Stimulated activated CD8-positive, alpha-beta memory T cell treated with anti-CD3 and anti-CD28 coated beads, Interleukin-2, amount 100 ng/mL, for 48 hours (primary cell): ENCODE data around the gene SLC39A12.
"Not testable (repeated sequence)": the region's sequence is repeated elsewhere in the genome, so short reads cannot be mapped to it uniquely, and the experiment has no call there.

Experiments
- DNase-seq, 2 donors: peaks; one replicate each; pipeline ENCODE4 v3.0.0-alpha.2; 2020; ENCODE audit warnings: low read depth in 2 of 2

The SLC39A12 gene

GRCh38 chr10:17951868-17952371 is at the start of gene SLC39A12:
Gene SLC39A12, plus strand, starts transcription at chr10:17951918. Its CDS starts 1,359 bp downstream, at chr10:17953277.
- no peak for DNase-seq

DNA sequence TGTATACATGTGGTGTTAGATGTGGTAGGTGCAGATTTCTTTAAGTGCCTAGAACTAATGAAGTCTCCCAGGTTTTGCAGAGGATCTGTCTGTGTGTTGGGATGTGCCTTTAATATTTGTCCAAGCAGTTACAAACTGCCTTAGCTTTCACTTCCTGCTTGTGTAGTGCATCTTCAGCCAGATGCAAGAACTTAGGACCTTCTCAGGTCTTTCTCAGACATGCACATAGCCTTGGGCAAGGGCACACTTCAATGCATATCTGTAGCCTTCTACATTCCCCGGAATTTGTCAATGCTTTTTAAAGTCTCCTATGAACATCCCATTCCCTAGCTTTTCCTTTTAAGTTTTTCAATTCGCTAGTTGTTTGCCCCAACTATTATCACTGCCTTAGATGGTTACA is 47.2 kb upstream of the SLC39A12 start:
- no peak for DNase-seq

DNA sequence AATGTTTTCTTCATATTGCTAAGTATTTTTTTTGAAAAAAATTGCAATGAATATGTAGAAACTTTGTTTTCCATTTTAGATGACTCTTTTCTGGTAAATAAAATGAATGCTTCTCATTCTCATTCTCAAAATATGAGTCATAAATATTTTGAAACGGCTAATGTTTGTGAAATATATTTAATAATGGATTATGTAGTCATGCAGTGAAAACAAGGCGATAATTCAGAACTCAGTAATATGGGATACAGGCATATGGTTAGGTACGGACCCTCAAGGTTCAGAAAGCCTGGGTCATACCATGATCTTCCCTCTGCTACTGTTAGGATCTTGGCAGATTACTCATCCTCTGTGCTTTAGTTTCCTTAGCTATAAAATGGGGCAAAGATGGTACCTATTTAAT is 46.2 kb upstream of the SLC39A12 start:
- DNase-seq: no peak

DNA sequence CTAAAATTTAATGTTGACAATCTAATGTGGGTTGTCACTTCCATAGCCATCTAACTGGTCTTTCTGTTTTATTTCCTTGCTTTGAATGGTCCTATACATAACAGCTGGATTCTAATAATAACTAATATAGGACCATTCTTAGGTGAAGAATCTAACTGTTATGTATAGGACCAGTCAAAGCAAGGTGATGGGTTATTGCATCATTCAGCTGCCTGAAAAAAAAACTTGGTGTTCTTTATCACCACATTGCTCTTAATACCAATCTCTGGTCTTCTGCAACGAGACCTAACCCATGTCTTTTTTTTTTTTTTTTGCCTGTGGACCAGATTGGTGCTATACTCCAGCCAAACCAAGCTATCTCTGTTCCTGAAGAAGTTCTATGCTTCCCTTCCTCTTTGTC is 45.7 kb upstream of the SLC39A12 start:
- DNase-seq: no peak

DNA sequence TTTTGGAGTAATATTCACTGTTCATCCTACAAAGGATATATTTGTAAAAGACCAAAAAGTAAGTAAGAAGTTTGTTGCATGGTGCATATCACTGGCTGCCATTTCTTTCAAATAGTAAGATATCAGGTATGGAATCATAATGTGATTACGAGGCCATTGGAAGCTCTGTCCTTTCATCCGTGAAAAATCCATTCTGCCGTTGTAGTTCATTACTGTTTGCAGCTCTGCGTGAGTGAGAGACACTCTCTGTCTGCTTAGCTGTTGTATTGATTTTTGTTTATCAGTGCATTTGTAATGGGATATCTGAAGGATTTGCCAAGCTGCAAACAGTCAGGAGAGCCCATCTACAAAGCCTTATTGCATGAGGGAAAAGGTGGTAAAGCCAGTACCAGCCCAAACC is 44.1 kb upstream of the SLC39A12 start:
- DNase-seq: no peak

DNA sequence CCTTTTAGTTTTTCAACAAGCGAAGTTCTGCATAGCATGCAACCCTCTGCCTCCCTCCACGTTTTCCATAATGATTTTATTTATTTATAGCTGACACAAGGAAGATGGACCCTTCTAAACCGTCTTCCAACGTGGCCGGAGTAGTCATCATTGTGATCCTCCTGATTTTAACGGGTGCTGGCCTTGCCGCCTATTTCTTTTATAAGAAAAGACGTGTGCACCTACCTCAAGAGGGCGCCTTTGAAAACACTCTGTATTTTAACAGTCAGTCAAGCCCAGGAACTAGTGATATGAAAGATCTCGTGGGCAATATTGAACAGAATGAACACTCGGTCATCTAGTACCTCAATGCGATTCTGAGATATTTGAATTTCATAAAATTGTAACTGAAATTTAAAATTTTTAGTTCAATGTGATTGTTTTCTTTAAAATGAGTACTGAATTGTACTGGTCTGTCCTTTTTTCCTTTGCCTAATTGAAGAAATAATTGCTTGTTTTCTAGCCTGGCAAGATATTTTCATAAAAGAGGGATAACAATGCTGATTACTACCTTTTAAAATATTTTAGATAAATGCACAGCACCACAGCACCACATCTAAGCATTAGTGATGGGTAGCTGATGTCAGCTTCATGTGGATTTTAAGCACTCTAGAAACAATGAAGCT is 41.5 kb upstream of the SLC39A12 start:
- DNase-seq: no peak

DNA sequence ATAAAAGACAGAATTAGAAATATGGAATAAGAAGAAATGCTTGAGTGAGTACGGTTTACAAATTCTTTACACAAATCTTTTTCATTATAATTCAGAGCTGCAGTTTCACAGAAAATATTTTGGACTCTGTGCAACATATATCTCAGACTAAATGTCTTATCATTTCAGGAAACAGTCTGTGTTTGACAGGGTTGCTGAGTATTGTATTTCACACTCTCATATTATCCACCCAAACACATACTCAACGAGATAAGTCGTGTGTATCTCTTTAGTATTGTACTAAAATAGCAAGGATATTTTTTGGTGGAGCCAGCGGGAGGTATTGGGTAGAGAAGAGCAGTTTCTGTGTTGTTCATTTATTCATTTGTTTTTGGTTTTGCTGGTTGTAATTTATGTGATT is 39.0 kb upstream of the SLC39A12 start:
- no peak for DNase-seq

GRCh38 chr10:17913604-17914003 is 38.1 kb upstream of the SLC39A12 start:
- no peak for DNase-seq

GRCh38 chr10:17914169-17915045 is 37.3 kb upstream of the SLC39A12 start:
- no peak for DNase-seq

DNA sequence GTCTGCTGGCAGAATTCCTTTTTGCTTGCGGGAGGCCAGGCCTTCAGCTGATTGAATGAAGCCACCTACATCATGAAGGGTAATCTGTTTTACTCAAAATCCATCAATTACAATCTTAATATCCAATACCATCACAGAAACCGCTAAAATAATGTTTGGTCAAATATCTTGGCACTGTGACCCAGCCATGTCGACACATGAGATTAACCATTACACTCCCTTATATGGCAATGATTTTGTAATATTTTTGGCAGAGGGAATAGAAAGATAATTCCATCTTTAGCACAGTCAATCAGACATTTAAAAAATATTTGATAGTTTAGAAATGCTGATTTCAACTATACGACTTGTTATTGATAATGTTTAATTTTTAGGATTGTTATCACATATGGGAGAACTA is 36.5 kb upstream of the SLC39A12 start:
- no peak for DNase-seq

- DNase-seq: no peak
These were observed 33.4 kb upstream of the SLC39A12 start for GRCh38 chr10:17918187-17918903.

- DNase-seq: no peak
These were observed 30.3 kb upstream of the SLC39A12 start for GRCh38 chr10:17921378-17921777.

- no peak for DNase-seq
These were observed 28.0 kb upstream of the SLC39A12 start for GRCh38 chr10:17923728-17924127.

GRCh38 chr10:17943033-17943745 is 8.5 kb upstream of the SLC39A12 start:
- no peak for DNase-seq

DNA sequence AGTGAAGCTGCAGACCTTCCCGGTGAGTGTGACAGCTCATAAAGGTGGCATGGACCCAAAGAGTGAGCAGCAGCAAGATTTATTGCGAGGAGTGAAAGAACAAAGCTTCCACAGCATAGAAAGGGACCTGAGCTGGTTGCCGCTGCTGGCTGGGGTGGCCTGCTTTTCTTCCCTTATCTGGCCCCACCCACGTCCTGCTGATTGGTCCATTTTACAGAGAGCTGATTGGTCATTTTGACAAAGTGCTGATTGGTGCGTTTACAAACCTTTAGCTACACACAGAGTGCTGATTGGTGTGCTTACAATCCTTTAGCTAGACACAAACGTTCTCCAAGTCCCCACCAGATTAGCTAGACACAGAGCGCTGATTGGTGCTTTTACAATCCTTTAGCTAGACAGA is 1.4 kb upstream of the SLC39A12 start:
- DNase-seq: not testable (repeated sequence)

- DNase-seq: no peak
These were observed 992 bp upstream of the SLC39A12 start for GRCh38 chr10:17950726-17951125.

DNA sequence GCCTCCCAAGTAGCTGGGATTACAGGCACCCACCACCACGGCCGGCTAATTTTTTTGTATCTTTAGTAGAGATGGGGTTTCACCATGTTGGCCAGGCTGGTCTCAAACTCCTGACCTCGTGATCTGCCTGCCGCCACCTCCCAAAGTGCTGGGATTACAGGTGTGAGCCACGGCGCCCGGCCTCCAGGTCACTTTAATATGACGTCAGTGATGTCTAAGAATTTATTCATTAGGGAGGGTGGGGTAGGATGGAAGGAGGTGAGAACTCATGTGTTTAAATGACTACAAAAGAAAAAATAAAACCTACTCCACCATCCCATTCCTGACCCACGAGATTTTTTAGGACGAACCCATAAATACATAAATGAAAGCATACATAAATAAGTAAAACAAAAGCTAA is 2.7 kb downstream of the SLC39A12 start:
- DNase-seq: not testable (repeated sequence)

- no peak for DNase-seq
These were observed 3.1 kb downstream of the SLC39A12 start for GRCh38 chr10:17954861-17955260.

DNA sequence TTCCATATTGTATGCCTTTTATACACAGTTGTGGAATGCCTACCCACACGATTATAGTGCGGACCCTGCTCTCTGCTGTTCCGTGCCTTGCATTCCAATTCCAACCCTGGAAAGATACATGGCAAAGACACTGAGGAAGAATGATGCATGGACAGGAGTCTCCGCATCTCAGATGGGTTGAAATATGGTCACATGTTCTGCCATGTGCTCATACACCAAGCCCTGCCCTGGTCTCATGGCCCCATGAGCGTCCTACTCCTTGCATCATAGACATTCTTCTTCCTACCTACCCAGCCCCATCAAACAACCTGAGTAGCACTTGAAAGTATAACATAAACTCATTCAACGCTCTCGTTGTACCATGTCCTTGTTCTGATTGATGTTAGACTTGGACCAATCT is 6.3 kb downstream of the SLC39A12 start:
- DNase-seq: no peak

DNA sequence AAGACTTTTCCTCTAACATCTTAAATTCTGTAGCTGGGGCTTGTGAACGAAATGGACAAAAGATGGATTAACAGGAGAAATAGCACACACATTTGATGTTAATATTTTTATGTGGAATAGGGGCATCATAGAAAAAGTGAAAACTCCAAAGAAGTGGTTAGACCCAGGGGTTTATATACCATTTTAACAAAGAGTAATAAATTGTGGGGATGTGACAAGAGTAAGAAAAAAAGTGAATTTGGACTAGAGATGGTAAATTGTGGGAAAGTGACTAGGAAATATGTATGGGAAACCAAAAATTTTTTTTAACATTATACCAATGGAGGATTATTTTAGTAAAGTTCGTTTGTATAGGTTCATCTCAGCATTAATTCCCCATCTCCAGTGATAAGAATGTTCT is 8.2 kb downstream of the SLC39A12 start:
- no peak for DNase-seq

DNA sequence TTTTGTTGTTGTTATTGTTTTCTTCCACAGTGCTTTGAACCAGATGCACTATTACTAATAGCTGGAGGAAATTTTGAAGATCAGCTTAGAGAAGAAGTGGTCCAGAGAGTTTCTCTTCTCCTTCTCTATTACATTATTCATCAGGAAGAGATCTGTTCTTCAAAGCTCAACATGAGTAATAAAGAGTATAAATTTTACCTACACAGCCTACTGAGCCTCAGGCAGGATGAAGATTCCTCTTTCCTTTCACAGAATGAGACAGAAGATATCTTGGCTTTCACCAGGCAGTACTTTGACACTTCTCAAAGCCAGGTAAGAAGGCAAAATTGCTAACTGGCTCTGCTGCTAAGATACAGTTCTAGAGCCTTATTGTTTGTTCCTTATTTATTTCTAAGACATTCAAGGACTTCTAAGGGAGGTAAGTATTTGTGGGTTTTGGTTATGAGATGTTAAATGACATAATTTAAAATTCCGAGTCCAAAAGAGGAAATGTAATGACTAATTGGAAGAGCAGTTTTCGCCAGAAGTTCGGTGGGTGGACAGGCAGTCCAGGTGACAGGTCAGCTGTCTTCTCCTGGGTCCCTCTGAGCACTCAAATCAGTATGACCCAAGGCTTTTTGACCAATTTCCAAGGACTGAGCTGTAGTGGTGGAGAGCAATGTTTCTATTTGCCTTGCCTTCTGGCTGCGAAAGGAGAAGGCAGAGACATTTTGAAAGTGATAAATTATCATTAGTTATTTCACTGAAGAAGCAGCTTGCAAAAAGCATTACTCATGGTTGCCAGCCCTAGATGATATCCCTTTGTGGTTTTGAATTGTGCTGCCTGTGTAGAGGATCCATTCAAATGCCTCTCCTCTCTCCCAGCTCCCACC is 10.1 kb downstream of the SLC39A12 start:
- no peak for DNase-seq
